Dendritic cell treated with granulocyte-macrophage colony-stimulating factor and Interleukin-4, amounts not matched to agents 40 ng/mL and 50 ng/mL, for 4 days (primary cell): ENCODE data around the gene PRRX2.

ENCODE experiments used
- H3K27ac Mint-ChIP-seq: one replicate; pipeline ENCODE4 v1.8.0; 2022; ENCODE audit warnings: mild to moderate bottlenecking, mixed read lengths
- H3K27me3 Mint-ChIP-seq: one replicate; pipeline ENCODE4 v1.8.0; 2022; ENCODE audit warnings: mild to moderate bottlenecking, mixed read lengths
- H3K36me3 Mint-ChIP-seq: one replicate; pipeline ENCODE4 v1.8.0; 2022; ENCODE audit warnings: low read depth, mixed read lengths
- H3K4me1 Mint-ChIP-seq: one replicate; pipeline ENCODE4 v1.8.0; 2022; ENCODE audit warnings: low read depth, mixed read lengths
- H3K4me3 Mint-ChIP-seq: one replicate; pipeline ENCODE4 v1.8.0; 2022; ENCODE audit warnings: mild to moderate bottlenecking, moderate library complexity, mixed read lengths
- H3K9me3 Mint-ChIP-seq: one replicate; pipeline ENCODE4 v1.8.0; 2022; ENCODE audit warnings: mixed read lengths
- intact Hi-C: fragments of 100-400 bp; cut with micrococcal nuclease; formaldehyde crosslinking; loops from one replicate; pipeline ENCODE4 v1.15.0; 2022

Gene PRRX2

GRCh38 chr9:129640871-129641749, 24.3 kb upstream of the PRRX2 start:
- H3K27me3 Mint-ChIP-seq, result no peaks in the 10 kb centered on the region
- intact Hi-C loops, result loop anchor here (10.0 kb wide), 1 partner anchor 84 kb away; no protein-coding TSS in a partner anchor

GRCh38 chr9:129641750-129642585, 23.5 kb upstream of the PRRX2 start, which contains the start of gene ASB6:
Gene ASB6, minus strand, starts transcription at chr9:129642151. Its CDS starts 152 bp downstream, at chr9:129641999.
- Mint-ChIP-seq H3K4me1 (peaks cover 47% of the 10 kb centered on the region), H3K9me3 (no peaks in the 10 kb centered on the region), H3K4me3 (peak within 1 kb of the TSS; percentile 90), H3K36me3 (peaks cover 38% of the 10 kb centered on the region), H3K27ac (peak within 1 kb of the TSS; percentile 82), H3K27me3 (peaks cover 4% of the 10 kb centered on the region)
- intact Hi-C loops, result loop anchor here (2.0 to 10.0 kb wide), 3 partner anchors 15 to 143 kb away; partner anchors contain the start of gene NTMT1

More at GRCh38 chr9:129640871-129641749, 24.3 kb upstream of the PRRX2 start:
- Mint-ChIP-seq H3K9me3 (no peaks in the 10 kb centered on the region), H3K4me1 (peaks cover 50% of the 10 kb centered on the region), H3K27ac (peak overlapping the region; percentile 82), H3K4me3 (peak overlapping the region; percentile 90), H3K36me3 (peaks cover 47% of the 10 kb centered on the region)

DNA sequence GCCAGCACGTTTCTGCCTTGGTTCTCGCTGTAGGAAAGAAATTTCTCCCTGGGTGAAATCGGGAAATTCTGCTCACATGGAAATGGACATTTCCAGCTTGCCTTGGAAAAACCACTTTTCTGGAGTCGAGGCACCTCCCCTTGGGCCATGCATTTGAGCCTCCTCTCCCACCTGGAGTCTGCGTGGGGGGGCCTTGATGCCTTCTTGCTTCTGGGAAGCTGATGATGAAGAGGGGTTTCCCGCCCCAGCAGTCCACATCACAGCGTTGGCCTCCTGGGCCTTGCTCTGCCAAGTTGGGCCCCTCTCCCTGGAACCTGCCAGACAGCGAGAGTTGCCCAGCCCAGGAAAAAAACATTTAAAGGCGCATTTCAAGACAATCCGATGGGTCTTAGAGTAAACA, 21.7 kb upstream of the PRRX2 start:
- no peak overlapping the region for H3K4me3 Mint-ChIP-seq
- H3K27ac Mint-ChIP-seq, result no peak overlapping the region
- peaks cover 30% of the 10 kb centered on the region for H3K4me1 Mint-ChIP-seq

DNA sequence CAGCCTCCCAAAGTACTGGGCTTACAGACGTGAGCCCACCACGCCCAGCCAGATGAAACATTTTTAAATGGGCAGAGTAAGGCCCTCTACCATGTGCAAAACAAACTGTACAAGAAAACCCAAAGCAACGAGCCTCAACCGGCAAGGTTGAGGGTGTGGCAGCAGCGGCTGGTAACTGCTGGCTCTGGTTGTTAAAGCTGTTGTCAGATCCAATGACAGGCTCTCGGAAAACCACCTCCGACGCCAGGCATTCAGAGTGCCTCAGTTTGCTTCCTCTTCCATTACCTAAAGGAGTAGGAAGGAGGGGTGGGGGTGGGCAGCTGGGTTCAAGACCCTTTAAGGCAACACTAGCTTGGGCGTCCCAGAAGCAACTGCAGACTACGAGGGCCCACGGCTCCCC, 21.1 kb upstream of the PRRX2 start:
- H3K27ac Mint-ChIP-seq, result no peak overlapping the region
- peaks cover 4% of the 10 kb centered on the region for H3K27me3 Mint-ChIP-seq
- intact Hi-C loops, result loop anchor here (10.0 kb wide), 1 partner anchor 80 kb away; no protein-coding TSS in a partner anchor

More for the DNA sequence above, 21.7 kb upstream of the PRRX2 start:
- H3K9me3 Mint-ChIP-seq, result no peaks in the 10 kb centered on the region
- peaks cover 4% of the 10 kb centered on the region for H3K27me3 Mint-ChIP-seq
- H3K36me3 Mint-ChIP-seq, result peaks cover 21% of the 10 kb centered on the region
- intact Hi-C loops, result loop anchor here (2.0 to 10.0 kb wide), 3 partner anchors 17 to 141 kb away; partner anchors contain the start of gene NTMT1

GRCh38 chr9:129644902-129645301, 20.5 kb upstream of the PRRX2 start:
- Mint-ChIP-seq H3K4me3 (no peak overlapping the region), H3K27ac (no peak overlapping the region), H3K9me3 (no peaks in the 10 kb centered on the region), H3K27me3 (peaks cover 4% of the 10 kb centered on the region), H3K36me3 (peaks cover 9% of the 10 kb centered on the region), H3K4me1 (peaks cover 22% of the 10 kb centered on the region)
- intact Hi-C loops, result loop anchor here (10.0 kb wide), 1 partner anchor 80 kb away; no protein-coding TSS in a partner anchor

More for the DNA sequence above, 21.1 kb upstream of the PRRX2 start:
- Mint-ChIP-seq H3K36me3 (peaks cover 14% of the 10 kb centered on the region), H3K4me3 (no peak overlapping the region), H3K9me3 (no peaks in the 10 kb centered on the region), H3K4me1 (peaks cover 27% of the 10 kb centered on the region)

DNA sequence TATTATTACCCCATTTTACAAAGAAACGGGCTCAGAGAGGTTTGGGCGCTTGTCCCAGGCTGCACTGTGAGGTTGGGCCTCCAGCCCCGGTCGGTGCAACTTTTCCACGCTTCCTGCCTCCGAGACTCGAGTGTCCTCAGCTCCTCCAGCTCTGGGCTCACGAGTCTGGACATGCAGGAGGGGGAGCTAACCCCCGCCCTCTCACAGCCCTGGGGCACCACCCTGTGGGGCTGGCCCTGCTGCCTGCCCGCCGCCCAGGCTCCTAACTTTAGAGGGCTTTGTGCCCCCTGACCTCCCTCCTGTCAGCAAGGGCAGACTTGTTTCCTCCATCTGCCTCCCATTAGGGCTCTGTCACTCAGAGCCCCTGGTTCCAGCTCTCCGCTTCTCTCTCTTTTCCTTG, 19.2 kb upstream of the PRRX2 start:
- no peaks in the 10 kb centered on the region for H3K9me3 Mint-ChIP-seq
- H3K4me1 Mint-ChIP-seq, result peaks cover 8% of the 10 kb centered on the region
- H3K27me3 Mint-ChIP-seq, result peaks cover 7% of the 10 kb centered on the region
- intact Hi-C loops, result loop anchor here (10.0 kb wide), 1 partner anchor 79 kb away; no protein-coding TSS in a partner anchor
- peaks cover 4% of the 10 kb centered on the region for H3K36me3 Mint-ChIP-seq
- H3K27ac Mint-ChIP-seq, result no peak overlapping the region
- H3K4me3 Mint-ChIP-seq, result no peak overlapping the region

- intact Hi-C loops, result loop anchor here (10.0 kb wide), 1 partner anchor 78 kb away; no protein-coding TSS in a partner anchor
These were observed 18.8 kb upstream of the PRRX2 start for GRCh38 chr9:129646654-129647053.

DNA sequence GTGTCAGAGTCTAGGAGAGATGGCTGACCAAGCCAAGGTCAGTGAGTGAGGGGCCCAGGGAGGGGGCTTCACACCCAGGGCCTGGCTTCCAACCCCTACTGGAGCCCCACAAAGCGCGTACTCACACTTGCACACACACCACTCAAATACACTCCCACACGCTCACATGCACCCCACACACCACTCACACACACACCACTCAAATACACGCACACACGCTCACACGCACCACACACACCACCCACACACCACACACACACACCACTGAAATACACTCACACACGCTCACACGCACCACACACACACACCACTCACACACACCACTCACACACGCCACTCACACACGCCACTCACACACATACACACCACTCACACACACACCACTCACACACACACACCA, 17.8 kb upstream of the PRRX2 start:
- H3K9me3 Mint-ChIP-seq, result no peaks in the 10 kb centered on the region
- intact Hi-C loops, result loop anchor here (10.0 kb wide), 1 partner anchor 77 kb away; no protein-coding TSS in a partner anchor

More at GRCh38 chr9:129646654-129647053, 18.8 kb upstream of the PRRX2 start:
- H3K4me1 Mint-ChIP-seq, result peaks cover 5% of the 10 kb centered on the region
- H3K4me3 Mint-ChIP-seq, result no peak overlapping the region
- H3K9me3 Mint-ChIP-seq, result no peaks in the 10 kb centered on the region
- no peak overlapping the region for H3K27ac Mint-ChIP-seq
- no peaks in the 10 kb centered on the region for H3K36me3 Mint-ChIP-seq
- peaks cover 10% of the 10 kb centered on the region for H3K27me3 Mint-ChIP-seq

GRCh38 chr9:129648092-129648763, 17.2 kb upstream of the PRRX2 start:
- Mint-ChIP-seq H3K4me1 (no peaks in the 10 kb centered on the region), H3K27me3 (peaks cover 11% of the 10 kb centered on the region), H3K36me3 (no peaks in the 10 kb centered on the region), H3K27ac (no peak overlapping the region), H3K9me3 (no peaks in the 10 kb centered on the region), H3K4me3 (no peak overlapping the region)
- intact Hi-C loops, result loop anchor here (10.0 kb wide), 1 partner anchor 77 kb away; no protein-coding TSS in a partner anchor

More for the DNA sequence above, 17.8 kb upstream of the PRRX2 start:
- peaks cover 10% of the 10 kb centered on the region for H3K27me3 Mint-ChIP-seq
- H3K4me1 Mint-ChIP-seq, result peaks cover under 1% of the 10 kb centered on the region
- no peaks in the 10 kb centered on the region for H3K36me3 Mint-ChIP-seq
- H3K27ac Mint-ChIP-seq, result no peak overlapping the region
- H3K4me3 Mint-ChIP-seq, result no peak overlapping the region

- Mint-ChIP-seq H3K27me3 (peaks cover 16% of the 10 kb centered on the region), H3K36me3 (no peaks in the 10 kb centered on the region), H3K9me3 (no peaks in the 10 kb centered on the region), H3K27ac (no peak overlapping the region), H3K4me1 (no peaks in the 10 kb centered on the region), H3K4me3 (no peak overlapping the region)
- intact Hi-C loops, result loop anchor here (10.0 kb wide), 1 partner anchor 76 kb away; no protein-coding TSS in a partner anchor
These were observed 16.7 kb upstream of the PRRX2 start for GRCh38 chr9:129648764-129649115.

GRCh38 chr9:129649726-129650679, 15.4 kb upstream of the PRRX2 start:
- H3K36me3 Mint-ChIP-seq, result no peaks in the 10 kb centered on the region
- peaks cover 25% of the 10 kb centered on the region for H3K27me3 Mint-ChIP-seq
- H3K4me3 Mint-ChIP-seq, result no peak overlapping the region
- no peaks in the 10 kb centered on the region for H3K4me1 Mint-ChIP-seq
- intact Hi-C loops, result loop anchor here (10.0 kb wide), 1 partner anchor 75 kb away; no protein-coding TSS in a partner anchor
- no peak overlapping the region for H3K27ac Mint-ChIP-seq
- H3K9me3 Mint-ChIP-seq, result no peaks in the 10 kb centered on the region

DNA sequence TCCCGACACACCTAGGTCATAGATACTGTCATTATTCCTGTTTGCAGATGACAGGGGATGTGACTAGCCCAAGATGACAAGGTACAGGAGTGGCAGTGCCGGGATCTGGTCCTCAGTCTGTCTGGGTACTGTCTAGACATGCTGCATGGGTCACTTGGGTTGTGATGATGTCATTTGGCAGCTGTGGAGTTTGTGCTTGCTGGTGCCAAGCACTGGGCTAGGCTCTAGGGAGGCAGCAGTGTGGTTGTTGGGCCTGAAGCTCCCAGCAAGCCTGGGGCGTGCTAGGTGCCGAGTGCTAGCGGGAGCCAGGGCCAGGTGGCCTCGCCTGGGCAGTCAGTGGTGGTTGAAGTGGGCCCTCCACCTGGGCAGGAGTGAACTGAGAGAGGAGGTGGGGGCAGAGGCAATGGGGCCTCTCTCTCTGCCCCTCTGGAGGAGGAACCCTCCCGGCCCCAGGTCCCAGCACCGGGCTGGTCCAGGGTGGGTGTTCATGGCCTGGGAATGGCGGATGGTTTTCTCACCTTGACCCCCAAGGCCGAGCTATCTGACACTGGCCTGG, 14.7 kb upstream of the PRRX2 start:
- Mint-ChIP-seq H3K36me3 (no peaks in the 10 kb centered on the region), H3K9me3 (no peaks in the 10 kb centered on the region), H3K27ac (no peak overlapping the region), H3K4me1 (peaks cover 4% of the 10 kb centered on the region), H3K27me3 (peaks cover 31% of the 10 kb centered on the region), H3K4me3 (no peak overlapping the region)
- intact Hi-C loops, result no loop called here
